ENCODE measurements around the gene LRMDA.
"Not testable (repeated sequence)": the region's sequence is repeated elsewhere in the genome, so short reads cannot be mapped to it uniquely, and the experiment has no call there.

The LRMDA gene

DNA sequence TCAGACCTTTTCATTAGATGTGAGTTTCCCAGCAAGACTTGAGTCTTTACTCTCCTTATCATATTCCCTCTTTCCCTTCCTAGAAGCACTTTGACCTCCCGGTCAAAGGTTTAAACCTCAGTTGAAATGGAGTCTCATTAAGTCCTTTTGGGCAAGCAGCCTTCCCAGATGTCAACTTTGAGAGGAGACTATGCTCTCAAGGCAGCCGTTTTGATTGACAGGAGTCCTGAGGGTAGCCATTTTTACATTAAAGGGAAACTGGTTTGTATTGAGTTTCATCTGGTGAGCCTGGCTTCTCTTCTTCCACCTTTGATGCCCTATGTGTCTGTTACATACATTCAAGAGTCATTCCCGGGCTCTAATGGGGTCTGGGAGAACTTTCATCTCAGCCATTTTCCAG lies 685.1 kb downstream of the LRMDA start:
- DNase-seq = no peak

- no peak for DNase-seq
Observed at GRCh38 chr10:76117949-76118348, 686.5 kb downstream of the LRMDA start.

- no peak for DNase-seq
Observed at GRCh38 chr10:76119036-76119435, 687.6 kb downstream of the LRMDA start.

- no peak for DNase-seq
Observed at GRCh38 chr10:76119515-76119914, 688.1 kb downstream of the LRMDA start.

DNA sequence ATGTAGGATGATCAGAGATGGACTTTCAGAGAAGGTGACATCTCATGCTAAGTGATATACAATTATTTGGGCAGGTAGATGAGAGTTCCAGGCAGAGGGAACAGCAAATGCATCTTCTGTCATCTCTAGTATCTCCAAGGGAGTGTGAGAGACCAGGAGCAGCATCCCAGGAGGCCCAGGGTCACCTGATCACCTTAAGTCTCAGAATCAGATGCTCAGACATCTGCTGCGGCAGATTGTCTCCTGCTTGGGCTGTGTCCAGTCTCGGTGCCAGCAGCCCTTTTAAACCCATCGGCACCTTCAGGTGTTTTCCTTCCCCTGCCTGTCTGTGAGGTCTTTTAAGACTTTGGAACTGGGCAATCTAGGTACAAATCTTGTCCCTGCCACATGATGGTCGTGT lies 690.6 kb downstream of the LRMDA start:
- DNase-seq = no peak

DNA sequence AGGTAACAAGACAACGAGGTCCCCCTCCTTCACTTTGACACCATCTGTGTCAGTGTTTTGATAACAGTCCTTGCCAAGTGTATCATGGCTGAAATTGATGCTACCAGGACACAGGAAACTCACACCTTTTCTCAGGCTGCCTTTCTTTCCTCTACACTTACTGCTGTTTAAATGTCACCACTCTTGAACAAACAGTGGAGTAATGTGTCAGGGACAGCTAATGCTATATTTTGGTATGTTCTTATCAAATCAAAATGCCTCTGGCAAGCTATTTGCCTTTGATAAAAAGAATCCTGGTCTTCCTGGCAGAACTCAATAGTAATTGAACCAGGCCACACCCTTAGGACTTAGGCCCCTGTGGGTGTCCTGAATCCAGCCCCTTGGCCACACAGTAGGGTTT lies 692.9 kb downstream of the LRMDA start:
- no peak for DNase-seq

GRCh38 chr10:76125900-76126299 lies 694.5 kb downstream of the LRMDA start:
- DNase-seq = no peak

DNA sequence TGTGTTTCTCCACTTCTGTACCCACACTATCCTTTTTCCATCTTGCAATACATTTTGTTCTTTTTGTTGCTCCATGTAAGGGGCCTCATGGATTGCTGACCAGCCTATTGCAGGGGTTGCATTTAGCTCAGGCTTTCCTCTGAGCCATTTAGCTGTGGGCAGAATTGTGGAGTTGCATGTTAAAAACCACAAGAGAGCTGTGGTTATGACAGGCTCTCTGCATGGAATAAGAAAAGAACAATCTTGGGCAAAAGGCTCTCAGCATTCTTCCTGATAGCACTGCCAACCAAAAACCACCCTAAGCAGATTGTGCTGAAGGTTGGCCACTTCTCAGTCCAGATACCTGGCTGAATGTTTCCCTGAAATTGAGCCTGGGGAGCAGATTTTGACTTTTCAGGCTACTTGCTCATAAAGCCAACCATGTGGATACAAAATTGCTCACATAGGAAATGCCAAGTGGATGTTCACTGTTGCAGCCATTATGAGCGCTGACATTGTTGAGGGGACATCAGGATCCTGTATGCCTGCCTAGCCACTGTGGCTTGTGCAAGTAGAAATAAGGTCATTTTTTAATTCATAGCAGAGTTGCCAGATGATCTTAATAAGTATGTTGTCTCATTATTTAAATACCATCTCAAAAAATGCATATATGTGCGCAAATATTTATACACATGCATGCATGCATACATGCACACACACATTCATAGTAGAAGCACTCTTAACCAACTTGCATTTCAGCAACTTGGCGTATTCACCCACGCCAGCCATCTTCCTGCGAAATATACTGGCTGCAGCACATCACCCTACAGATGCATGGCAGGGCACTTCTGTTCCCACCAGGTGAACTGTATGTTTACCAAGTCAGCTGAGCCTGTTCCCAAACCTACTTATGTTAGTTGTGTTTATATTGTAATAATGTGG lies 695.4 kb downstream of the LRMDA start:
- no peak for DNase-seq

DNA sequence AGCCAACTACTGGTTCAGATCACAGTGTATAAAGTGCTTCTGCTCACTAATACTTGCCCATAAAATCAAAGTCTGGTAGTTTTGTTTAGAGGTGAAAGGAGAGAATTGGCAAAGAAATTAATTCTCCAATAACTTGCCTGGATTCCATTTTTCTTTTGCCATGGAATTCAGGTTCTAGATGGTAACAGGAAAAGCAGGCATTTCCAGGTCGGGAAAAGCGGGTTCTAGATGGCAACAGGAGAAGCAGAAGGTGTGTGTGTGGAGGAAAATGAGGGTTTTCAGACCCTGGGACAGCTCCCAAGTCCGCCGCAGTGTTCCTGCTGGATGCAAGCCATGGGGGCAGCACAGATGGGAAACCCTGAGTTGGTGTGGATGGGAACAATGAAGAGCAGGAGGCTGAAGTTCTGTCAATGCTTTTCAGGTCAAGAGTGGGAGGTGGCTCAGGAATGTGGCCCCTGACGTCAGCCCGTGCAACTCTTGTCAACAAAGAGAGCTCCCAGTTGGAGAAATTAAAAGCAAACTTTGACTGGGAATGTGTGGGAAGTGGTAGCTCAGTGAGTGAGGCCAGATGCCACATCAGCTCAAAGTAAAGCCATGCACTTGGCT lies 696.7 kb downstream of the LRMDA start:
- DNase-seq = no peak

DNA sequence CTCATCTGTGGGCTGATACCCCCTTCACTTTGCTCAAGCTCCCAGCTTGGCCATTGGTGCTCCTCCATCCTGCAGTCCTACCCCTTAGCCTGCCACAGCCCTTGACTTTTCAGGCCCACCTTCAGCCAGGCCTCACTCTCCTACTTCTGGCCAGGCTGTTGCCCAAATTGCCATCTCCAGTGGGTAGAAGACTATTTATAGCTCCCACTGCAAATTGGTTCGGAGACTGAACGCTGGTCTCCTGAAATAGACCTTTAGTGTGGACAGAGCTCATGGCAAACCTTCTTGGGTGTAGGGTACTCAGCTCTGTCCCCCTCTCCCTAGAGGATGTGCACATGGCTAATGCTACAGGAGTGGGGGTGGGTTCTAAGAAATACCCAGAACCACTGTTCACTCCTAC lies 697.8 kb downstream of the LRMDA start:
- no peak for DNase-seq

GRCh38 chr10:76130892-76131291 lies 699.5 kb downstream of the LRMDA start:
- no peak for DNase-seq

DNA sequence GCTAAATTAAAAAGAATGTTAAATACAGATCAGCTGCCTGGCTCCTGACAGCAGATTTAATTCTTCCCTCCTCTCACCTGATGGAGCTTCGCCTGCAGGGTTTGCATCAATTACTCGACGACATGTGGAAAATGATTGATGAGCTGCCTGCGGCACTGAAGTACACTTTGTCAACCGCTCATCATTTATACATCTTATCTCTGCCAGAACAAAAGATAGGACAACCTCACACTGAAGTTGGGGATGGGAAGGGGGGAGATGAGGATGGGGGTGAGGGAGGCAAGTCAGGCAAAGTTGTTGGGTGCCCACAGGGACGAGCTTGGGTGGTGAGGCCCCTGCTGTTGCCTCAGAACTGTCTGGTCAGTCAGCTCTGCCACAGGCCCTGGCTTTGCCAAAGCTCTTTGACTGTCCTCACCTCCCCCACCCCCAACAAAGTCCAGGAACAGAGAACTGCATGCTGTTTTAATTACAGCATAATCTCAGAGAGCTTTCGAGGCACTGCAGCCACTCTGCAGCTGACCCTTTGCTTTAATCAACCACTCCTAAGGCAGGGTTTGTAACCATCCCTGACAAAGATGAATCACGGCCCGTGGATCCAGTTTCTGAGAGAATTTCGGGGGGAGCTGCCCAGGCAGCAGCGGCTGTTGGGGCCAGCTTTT lies 702.3 kb downstream of the LRMDA start:
- no peak for DNase-seq

DNA sequence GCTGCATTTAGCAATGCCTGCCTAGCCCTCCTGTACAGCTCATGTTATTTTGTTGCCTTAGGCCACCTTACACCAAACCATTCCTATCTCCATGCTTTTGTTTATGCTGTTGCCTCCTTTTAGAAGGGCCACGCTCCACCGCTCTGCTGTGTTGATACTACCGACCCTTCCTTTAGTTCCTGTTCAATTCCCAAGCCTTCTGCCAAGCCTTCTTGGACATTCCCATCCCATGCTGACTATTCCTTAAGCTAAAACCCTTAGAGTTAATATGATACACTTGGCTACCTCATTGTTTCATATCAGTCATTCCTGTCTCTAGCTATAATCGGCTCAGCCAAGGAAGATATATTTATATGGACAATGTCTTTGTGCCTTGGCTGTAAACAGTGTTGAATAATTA lies 705.5 kb downstream of the LRMDA start:
- DNase-seq = no peak

DNA sequence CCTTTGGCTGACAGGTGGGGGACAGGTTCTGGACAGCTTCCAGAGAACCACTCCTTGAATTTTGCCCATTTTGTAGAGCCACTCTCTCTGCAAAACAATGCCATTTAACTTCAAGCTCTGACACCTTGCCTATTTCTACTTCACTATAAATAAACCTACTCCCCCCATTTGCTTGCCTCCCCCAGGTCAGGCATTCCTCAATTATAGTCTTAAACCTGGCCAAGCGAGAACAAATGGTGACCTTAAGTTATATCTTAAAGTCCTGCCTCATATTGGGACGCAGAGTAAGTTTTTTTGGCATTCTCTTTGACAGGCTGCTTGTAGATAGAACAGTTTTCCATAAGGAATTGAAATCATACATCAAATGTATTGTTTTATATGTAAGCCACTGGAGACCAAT lies 706.9 kb downstream of the LRMDA start:
- DNase-seq = no peak

GRCh38 chr10:76138906-76139305 lies 707.5 kb downstream of the LRMDA start:
- DNase-seq = no peak

DNA sequence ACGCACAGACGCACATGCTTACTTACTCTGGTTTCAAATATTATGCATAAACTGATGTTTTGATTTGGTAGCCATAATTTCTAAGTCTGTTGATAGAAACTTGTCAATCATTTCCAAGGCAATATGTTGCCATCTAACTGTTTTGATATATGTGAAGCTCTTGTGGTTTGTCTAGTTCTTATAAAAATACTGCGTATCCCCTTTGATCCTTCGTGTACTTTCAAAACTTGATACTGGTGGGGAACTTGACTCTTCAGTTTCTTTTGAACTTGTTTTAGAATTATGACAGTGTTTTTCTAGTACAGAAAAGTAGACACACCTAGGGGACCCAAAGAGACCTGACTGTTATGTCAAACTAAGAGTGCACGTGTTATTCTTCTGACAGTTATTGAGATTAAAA lies 708.0 kb downstream of the LRMDA start:
- DNase-seq = no peak

DNA sequence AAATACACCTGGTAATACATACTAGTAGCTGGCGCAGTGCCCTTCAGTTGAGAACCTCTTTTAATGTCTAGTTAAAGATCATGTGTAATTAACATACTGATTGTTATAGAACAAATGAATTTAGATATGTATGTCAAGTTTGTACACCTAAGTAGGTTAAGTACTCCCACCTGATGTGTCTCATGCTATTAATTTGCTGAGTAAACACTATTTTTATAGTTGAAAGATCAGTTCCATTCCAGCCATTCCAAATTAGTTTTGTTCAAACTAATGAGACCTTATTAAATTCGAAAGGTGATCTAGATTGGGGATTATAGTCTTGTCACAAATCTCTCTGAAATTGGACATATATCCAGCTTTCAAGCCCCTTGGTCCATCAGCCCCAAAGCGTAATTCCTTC lies 710.0 kb downstream of the LRMDA start:
- DNase-seq = no peak

DNA sequence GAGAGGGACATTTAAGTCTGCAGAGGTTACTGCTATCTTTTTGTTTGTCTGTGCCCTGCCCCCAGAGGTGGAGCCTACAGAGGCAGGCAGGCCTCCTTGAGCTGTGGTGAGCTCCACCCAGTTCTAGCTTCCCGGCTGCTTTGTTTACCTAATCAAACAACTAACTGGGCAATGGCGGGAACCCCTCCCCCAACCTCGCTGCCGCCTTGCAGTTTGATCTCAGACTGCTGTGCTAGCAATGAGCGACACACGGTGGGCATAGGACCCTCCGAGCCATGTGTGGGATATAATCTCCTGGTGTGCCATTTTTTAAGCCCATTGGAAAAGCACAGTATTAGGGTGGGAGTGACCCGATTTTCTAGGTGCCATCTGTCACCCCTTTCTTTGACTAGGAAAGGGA lies 716.8 kb downstream of the LRMDA start:
- not testable (repeated sequence) for DNase-seq

GRCh38 chr10:76149182-76149581 lies 717.8 kb downstream of the LRMDA start:
- DNase-seq = no peak

GRCh38 chr10:76149602-76150138 lies 718.2 kb downstream of the LRMDA start:
- DNase-seq = no peak

GRCh38 chr10:76150139-76150875 lies 718.9 kb downstream of the LRMDA start:
- no peak for DNase-seq

DNA sequence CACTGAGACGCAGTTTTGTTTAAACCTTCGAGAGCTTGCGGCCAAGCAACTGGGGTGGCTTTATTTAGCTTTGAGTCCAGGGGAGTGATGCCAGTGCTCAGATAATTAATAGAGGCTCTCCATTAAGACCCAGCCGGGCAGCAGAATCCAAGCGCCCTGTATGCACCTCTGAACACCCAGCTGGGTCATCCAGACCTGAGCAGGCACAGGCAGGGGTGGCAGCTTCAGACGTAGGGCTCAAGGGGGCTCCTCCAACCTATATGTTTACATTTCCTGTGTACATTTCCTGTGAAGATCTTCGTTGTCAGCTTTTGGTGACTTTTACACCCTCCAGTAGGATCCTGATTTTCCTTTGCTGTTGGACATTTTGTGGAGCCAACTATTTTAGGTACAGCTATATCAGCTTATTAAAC lies 719.5 kb downstream of the LRMDA start:
- DNase-seq = no peak

DNA sequence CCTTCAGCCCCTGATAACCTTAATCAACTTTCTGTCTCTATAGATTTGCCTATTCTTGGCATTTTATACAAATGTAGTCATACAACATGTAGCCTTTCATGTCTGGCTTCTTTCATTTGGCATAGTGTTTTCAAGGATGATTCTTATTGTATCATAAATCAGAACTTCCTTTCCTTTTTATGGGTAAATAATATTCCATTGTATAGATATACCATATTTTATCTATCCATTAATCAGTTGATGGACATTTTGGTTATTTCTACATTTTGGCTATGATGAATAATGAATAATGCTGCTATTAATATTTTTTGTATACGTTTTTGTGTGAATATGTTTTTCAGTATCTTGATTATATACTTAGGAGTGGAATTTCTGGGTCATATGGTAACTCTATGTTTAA lies 720.8 kb downstream of the LRMDA start:
- DNase-seq = no peak

Data from activated naive CD4-positive, alpha-beta T cell (primary cell).